Adrenal gland (tissue), 12 donors: ENCODE measurements around the gene PCDHGC5. TPM values are rescaled to one million over a fixed set of nuclear protein-coding genes. Genes with fewer than 3 reads are reported as not detected.
A peak's percentile ranks its signal among the peaks of the same experiment; 100 is the strongest.

Experiments
- DNase-seq, 7 donors: peaks; one replicate each; pipeline ENCODE4 v3.0.0-alpha.2; 2019 to 2020
- H3K27ac ChIP-seq, 5 donors: fragments of 200-600 bp; sonication (generic) in 4 of 5; 1 replicate in 3 of 5; 2 replicates in 2 of 5; pipeline versions ENCODE4 v1.5.1 to v1.8.0; 2016 to 2020; ENCODE audit warnings: mild to moderate bottlenecking in 1 of 5
- H3K27me3 ChIP-seq: fragments of 200-600 bp; 2 replicates; pipeline ENCODE4 v1.8.0; 2021
- H3K36me3 ChIP-seq, 2 donors: fragments of 200-600 bp; replicated peaks in 1 of 2; 1 replicate in 1 of 2; 2 replicates in 1 of 2; pipeline versions ENCODE4 v1.5.1 to v1.8.0; 2018 to 2022
- H3K4me1 ChIP-seq, 2 donors: fragments of 200-600 bp; replicated peaks in 1 of 2; 1 replicate in 1 of 2; 2 replicates in 1 of 2; pipeline versions ENCODE4 v1.5.1 to v1.8.0; 2018 to 2021
- H3K4me3 ChIP-seq, 4 donors: fragments of 200-600 bp; sonication (generic) in 3 of 4; one replicate each; pipeline ENCODE4 v1.5.1; 2016 to 2018
- H3K9me3 ChIP-seq, 3 donors: fragments of 200-600 bp; sonication (generic) in 1 of 3; replicated peaks in 1 of 3; 1 replicate in 2 of 3; 2 replicates in 1 of 3; pipeline versions ENCODE4 v1.5.1 to v1.8.0; 2016 to 2021
- POLR2A ChIP-seq, 2 donors: fragments of 450-650 bp; IDR thresholded peaks; one replicate each; pipeline ENCODE4 v1.6.1; 2017; ENCODE audit warnings: antibody characterized with exemption in 2 of 2, mild to moderate bottlenecking in 2 of 2, moderate library complexity in 1 of 2
- WGBS, 4 donors: extraction: QIAGEN DNeasy Blood & Tissue Kit in 2 of 4; methylation state at CpG; one replicate each; pipeline versions ENCODE4 v1.1.5 to v1.1.7; 2013 to 2017; 5-methylcytosine and 5-hydroxymethylcytosine counted together
- intact Hi-C, 2 donors: fragments of 100-400 bp; cut with DNase I; formaldehyde crosslinking; loops; one replicate each; pipeline versions ENCODE4 v1.14.1 to v1.15.0; 2022 to 2023
- polyA plus RNA-seq, 3 donors: library from polyadenylated mRNA; stranded (reverse); fragments of 200-250 nt in 2 of 3; fragments of 350-450 nt in 1 of 3; fragmentation: Illumina TruSeq in 1 of 3; extraction: RNeasy Lipid Tissue Mini Kit (QIAGEN cat#74804) in 1 of 3; gene quantifications; one replicate each; pipeline ENCODE4 v1.2.3, GENCODE V29; 2013 to 2014
- total RNA-seq, 9 donors: library from RNA; depleted of rRNA in 4 of 9; stranded (reverse); fragments of >200 nt in 4 of 9; fragments of 120-200 nt in 1 of 9; fragmentation: NEBNext Ultra II Directional in 1 of 9; extraction: Animal tissue kit (Norgen Biotek cat#: 25700) in 1 of 9; gene quantifications; one replicate each; pipeline versions ENCODE4 v1.1.0 to v1.2.4, GENCODE V29; 2013 to 2023
- TF ChIP-seq, protein P1 (sequence below), 6 experiments: fragments of 450-650 bp in 4 of 6; fragments of 200-600 bp in 2 of 6; sonication (generic) in 1 of 6; IDR thresholded peaks; 1 replicate in 5 of 6; 2 replicates in 1 of 6; pipeline versions ENCODE4 v1.5.1 to v1.8.0; 2016 to 2021; ENCODE audit warnings: antibody characterized with exemption in 6 of 6, mild to moderate bottlenecking in 2 of 6, moderate library complexity in 1 of 6
- donor health status: healthy with polysubstance abuse.
- donor health status: Bipolar disorder and iron deficiency.
- donor health status: DM: yes; HTN: yes; CAD: no.
- donor health status: DM: no; HTN: no; CAD: no.
- donor health status: DM: no; HTN: no; CAD: no.
- donor health status: DM: yes; HTN: yes; CAD: no.

The PCDHGC5 gene
- total and polyA plus RNA-seq, 12 donors, result 0.10 to 5.2 (median 2.1) TPM

DNA sequence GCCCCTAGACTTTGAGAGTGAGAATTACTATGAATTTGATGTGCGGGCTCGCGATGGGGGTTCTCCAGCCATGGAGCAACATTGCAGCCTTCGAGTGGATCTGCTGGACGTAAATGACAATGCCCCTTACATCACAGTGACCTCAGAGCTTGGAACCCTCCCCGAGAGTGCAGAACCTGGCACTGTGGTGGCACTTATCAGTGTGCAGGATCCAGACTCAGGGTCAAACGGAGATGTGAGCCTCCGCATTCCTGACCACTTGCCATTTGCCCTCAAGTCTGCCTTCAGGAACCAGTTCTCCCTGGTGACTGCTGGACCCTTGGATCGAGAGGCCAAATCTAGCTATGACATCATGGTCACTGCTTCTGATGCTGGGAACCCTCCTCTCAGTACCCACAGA, 2.8 kb upstream of the PCDHGC5 start:
- Histone ChIP-seq H3K36me3 (no peaks in the 10 kb centered on the region), H3K4me3 (no peak overlapping the region), H3K4me1 (peaks cover 4 to 36% of the 10 kb centered on the region in 2 donors), H3K9me3 (no peaks in the 10 kb centered on the region), H3K27me3 (no peaks in the 10 kb centered on the region), H3K27ac (no peak overlapping the region)
- no peak for TF ChIP-seq POLR2A (IDR thresholded peaks at IDR 0.05)
- TF ChIP-seq, protein P1, sequence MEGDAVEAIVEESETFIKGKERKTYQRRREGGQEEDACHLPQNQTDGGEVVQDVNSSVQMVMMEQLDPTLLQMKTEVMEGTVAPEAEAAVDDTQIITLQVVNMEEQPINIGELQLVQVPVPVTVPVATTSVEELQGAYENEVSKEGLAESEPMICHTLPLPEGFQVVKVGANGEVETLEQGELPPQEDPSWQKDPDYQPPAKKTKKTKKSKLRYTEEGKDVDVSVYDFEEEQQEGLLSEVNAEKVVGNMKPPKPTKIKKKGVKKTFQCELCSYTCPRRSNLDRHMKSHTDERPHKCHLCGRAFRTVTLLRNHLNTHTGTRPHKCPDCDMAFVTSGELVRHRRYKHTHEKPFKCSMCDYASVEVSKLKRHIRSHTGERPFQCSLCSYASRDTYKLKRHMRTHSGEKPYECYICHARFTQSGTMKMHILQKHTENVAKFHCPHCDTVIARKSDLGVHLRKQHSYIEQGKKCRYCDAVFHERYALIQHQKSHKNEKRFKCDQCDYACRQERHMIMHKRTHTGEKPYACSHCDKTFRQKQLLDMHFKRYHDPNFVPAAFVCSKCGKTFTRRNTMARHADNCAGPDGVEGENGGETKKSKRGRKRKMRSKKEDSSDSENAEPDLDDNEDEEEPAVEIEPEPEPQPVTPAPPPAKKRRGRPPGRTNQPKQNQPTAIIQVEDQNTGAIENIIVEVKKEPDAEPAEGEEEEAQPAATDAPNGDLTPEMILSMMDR (IDR thresholded peaks at IDR 0.05), result no peak
- intact Hi-C loops, result no loop called here
- peak in 1 of 7 donors; percentile 52 for DNase-seq
- WGBS, 4 donors, result 88 to 95% (median 93%) methylated on average over 6 to 9 of the region's 9 CpGs

DNA sequence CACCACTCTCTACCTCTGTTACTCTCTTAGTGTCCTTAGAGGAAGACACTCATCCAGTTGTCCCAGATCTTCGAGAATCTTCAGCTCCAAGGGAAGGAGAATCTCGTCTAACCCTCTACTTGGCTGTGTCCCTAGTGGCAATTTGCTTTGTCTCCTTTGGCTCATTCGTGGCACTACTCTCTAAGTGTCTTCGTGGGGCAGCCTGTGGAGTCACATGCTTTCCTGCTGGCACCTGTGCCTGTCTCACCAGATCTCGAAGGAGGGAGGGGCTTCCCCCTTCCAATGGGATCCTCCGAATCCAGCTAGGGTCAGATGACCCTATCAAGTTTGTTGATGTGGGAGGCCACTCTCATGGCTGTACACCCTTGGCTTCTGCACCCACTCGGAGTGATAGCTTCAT, 1.8 kb upstream of the PCDHGC5 start:
- intact Hi-C loops, result no loop called here
- TF ChIP-seq, protein P1 (IDR thresholded peaks at IDR 0.05), result no peak
- TF ChIP-seq POLR2A (IDR thresholded peaks at IDR 0.05), result no peak
- peaks cover 4 to 46% of the 10 kb centered on the region in 2 donors for H3K4me1 ChIP-seq

DNA sequence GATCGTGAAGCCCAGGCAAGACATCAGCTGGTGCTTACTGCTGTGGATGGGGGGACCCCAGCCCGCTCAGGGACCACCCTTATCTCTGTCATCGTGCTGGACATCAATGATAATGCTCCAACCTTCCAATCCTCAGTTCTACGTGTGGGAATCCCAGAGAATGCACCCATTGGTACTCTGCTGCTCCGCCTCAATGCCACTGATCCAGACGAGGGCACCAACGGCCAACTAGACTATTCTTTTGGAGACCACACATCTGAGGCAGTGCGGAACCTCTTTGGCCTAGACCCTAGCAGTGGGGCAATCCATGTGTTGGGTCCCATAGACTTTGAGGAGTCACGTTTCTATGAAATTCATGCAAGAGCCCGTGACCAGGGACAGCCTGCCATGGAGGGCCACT, 960 bp downstream of the PCDHGC5 start:
- peaks cover 4 to 48% of the 10 kb centered on the region in 2 donors for H3K4me1 ChIP-seq
- TF ChIP-seq POLR2A (IDR thresholded peaks at IDR 0.05), result no peak
- TF ChIP-seq, protein P1 (IDR thresholded peaks at IDR 0.05), result no peak
- H3K36me3 ChIP-seq, result no peaks in the 10 kb centered on the region
- 90 to 100% (median 92%) methylated on average over 7 to 10 of the region's 10 CpGs for WGBS, 4 donors
- no peak overlapping the region for H3K4me3 ChIP-seq
- no peaks in the 10 kb centered on the region for H3K27me3 ChIP-seq
- H3K27ac ChIP-seq, result peak overlapping the region in 2 of 5 donors; percentile 65 to 77
- DNase-seq, result peak in 1 of 7 donors; percentile 45
- no peaks in the 10 kb centered on the region for H3K9me3 ChIP-seq
- intact Hi-C loops, result no loop called here

More for the DNA sequence above, 1.8 kb upstream of the PCDHGC5 start:
- Histone ChIP-seq H3K36me3 (no peaks in the 10 kb centered on the region), H3K4me3 (no peak overlapping the region), H3K27ac (no peak overlapping the region), H3K9me3 (no peaks in the 10 kb centered on the region), H3K27me3 (no peaks in the 10 kb centered on the region)
- 92 to 94% (median 92%) methylated on average over 6 to 7 of the region's 7 CpGs for WGBS, 4 donors
- no peak for DNase-seq

DNA sequence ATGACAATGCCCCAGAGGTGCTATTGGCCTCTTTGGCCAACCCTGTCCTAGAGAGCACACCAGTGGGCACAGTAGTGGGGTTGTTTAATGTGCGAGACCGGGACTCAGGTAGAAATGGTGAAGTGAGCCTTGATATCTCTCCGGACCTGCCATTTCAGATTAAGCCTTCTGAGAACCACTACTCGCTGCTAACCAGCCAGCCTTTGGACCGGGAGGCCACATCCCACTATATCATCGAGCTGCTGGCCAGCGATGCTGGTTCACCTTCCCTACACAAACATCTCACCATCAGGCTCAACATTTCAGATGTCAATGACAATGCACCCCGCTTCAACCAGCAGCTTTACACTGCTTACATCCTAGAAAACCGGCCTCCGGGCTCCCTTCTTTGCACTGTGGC, 1.4 kb downstream of the PCDHGC5 start:
- TF ChIP-seq POLR2A (IDR thresholded peaks at IDR 0.05), result no peak
- TF ChIP-seq, protein P1 (IDR thresholded peaks at IDR 0.05), result no peak
- Histone ChIP-seq H3K9me3 (no peaks in the 10 kb centered on the region), H3K27me3 (no peaks in the 10 kb centered on the region), H3K27ac (no peak overlapping the region), H3K36me3 (no peaks in the 10 kb centered on the region), H3K4me1 (peaks cover 4 to 44% of the 10 kb centered on the region in 2 donors), H3K4me3 (no peak overlapping the region)
- peak in 1 of 7 donors; percentile 49 for DNase-seq
- WGBS, 4 donors, result 93 to 98% (median 97%) methylated on average over 8 to 10 of the region's 10 CpGs
- intact Hi-C loops, result no loop called here
